Measurements from ENCODE around the gene ROR2.
"Not testable (repeated sequence)": the region's sequence is repeated elsewhere in the genome, so short reads cannot be mapped to it uniquely, and the experiment has no call there.

ROR2 gene

DNA sequence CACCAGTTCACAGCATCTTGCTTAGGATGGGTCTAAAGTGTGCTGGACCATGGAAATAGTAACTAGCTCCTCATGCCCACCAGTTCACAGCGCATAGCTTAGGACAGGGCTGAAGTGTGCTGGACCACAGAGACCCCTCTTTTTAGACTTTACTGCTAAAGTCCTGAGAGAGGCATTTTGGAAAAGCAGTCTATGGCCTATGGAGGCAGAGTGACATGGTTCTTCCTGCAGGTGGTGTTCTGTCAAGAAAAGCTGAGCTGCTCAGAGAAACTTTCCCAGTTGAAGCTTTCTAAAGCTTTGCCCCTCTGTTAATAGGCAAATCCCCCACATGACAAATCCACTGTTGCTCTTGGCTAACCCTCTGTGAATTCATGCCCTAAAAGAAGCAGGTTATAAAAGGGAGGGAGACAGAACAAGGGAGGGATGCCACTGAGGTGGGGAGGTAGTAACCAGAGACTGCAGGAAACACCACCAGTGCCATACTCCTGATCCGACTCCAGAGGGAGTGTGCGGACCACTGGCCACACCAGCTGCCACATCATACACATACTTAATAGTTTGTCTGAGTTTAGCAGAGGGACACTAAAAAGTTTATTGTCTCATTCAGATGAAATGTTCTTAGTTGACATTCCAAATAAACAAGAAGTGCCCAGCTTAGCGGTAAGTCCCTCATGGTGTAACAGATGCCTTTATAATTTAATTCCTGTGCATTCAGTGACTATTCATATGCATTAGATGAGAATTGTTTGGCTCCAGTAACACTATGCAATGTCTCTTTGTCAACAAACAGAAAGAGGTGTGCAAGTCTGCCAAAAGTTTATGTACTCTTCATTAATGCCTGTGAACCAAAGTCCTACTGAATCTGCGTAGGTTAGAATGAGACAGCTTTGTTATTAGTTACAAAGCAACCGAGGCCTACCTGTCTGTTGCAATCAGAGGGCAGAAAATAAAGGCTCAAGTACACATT, 290.2 kb downstream of the ROR2 start:
- DNase-seq: no peak

DNA sequence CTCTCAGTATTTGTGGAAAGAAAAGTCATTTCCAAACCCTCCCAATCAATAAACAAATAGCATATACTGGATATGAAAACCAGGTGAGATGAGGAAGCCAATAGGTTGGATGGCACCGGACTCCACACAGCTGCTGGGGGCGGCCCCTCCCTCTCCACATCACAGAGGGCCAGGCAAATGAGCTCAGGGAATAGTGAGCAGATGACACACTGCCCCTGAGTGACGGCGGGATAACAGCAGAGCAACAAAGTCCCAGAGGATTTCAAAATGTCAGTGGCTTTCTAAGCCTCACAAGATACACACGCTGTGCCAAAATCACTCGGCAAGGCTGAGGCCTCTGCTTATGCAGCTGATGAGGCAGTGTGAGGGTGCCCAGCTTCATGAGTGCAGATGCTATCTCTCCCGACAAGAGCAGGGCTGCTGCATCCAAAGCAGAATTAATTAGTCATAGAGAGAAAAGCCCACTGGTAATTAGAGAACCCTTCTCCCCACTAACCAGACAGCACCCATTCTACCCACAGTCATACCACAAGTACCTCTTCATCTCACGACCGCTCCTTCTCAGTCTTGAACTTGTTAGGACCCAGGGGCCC, 291.4 kb downstream of the ROR2 start:
- no peak for DNase-seq

DNA sequence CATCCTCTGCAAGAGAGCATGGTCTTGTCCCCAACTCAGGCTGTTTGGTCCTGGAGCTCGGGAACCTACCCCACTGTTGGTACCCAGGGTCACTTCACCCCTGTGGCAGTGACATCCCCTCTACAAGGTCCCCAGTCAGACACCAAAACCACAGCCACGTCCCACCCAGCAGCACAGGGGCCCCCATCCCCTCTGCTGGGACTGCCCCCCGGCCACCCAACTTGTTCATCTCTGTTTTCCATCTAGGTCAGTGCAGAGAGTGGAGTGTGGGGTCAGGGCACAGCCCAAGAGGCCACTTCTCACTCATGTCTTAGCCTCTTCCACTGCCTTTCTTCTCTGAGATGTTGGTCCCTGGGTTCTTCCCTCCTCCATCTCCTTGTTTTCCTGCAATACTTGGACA, 292.5 kb downstream of the ROR2 start:
- DNase-seq: no peak

DNA sequence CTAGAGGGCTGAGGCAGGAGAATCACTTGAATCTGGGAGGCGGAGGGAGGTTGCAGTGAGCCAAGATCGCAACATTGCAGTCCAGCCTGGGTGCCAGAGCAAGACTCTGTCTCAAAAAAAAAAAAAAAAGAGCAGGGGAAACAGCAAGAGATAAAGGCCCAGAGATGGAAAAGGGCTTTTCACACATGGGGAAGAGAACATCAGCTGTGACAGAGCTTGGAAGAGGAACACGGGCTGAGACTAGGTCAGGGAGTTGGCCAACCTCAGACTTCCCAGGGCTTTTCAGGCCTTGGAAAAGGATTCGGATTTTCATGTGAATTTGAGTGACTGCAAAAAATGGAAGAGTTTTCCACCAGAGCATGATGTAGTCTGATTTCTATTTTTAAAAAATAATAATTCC, 294.4 kb downstream of the ROR2 start:
- DNase-seq: no peak

DNA sequence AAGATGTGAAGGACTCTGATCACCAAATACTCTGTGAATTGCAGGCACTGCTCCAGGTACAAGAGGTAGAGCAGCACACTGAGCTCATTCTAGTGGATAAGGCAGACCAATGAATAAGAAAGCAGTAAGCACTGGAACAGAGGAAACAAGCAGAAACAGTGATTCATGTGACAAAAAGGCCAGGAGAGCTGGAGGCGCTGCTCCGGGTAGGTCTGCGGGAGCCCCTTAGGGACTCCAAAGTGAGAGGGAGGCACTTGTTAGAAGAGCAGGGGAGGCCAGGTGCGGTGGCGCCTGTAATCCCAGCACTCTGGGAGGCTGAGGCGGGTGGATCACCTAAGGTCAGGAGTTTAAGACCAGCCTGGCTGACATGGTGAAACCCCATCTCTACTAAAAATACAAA, 294.8 kb downstream of the ROR2 start:
- no peak for DNase-seq

DNA sequence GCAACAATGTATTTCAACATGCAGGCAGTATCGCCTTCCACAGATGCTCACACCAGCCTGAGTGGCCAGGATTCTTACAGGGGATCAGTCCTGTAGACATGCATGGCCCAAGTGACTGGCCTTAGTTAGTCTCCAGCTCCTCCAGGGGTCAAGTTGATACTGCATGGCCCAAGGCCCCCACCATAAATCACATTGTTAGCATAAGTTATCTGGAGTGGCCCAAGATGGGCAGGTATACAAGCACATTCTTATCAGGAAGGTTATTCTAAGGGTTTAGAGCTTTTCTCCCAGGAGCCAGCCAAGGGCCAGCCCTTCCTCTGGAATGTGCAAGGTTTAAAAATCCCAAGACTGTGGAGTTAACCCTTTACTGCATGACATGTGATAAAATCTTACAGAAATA, 295.5 kb downstream of the ROR2 start:
- DNase-seq: no peak

DNA sequence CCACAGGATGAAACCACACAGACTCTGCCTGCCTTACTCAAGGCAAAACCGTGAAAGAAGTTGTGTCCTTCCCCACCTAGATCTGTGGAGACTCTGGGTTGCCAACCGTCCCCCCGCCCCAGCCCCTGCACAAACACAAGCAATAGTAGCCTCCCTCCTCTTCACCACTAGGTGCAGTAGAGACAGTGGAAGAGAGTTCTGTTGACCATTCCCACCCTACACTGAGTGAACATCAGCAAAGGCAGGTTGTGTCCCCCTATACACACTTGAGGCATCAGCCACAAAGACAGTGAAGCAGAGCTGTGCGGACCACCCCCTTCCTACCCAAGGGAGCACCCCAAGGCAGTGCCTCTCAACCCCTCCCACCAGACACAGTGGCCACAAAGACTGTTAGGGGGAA, 302.7 kb downstream of the ROR2 start:
- DNase-seq: no peak

DNA sequence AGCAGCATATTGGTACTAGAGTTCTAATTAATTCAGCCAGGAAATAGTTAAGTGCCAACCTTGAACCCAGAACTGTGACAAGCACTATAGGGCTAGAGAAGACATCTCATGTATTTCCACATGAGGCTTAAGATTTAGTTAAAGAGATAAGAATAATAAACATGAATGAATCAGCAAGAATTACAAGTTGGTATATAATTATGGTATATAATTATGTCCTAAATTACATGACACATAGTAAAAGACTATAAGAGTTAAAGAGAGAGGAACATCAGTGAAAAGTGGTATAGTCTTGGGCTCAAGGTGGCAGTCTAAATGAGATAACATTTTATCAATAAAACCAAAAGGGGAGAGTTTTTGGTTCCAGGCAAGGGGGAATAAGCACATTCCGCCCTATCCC, 303.3 kb downstream of the ROR2 start:
- no peak for DNase-seq

DNA sequence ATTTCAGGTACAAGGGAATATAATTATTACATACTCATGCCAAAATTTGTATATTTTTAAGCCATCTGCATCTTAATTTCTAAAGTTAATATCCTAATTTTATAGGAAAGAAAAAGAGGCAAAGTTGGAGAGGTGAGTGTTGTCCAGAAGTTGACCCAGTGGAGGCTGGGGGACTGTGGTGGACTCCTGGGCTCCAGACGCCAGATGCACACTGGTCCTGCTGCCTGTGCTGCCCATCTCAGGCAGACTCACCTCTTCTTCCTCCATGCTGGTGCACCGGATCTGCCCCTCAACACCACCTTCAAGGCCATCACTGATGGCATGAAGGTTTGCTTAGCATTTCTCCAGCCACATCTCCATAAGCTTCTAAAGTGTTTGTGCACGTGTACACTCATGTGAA, 305.6 kb downstream of the ROR2 start:
- DNase-seq: no peak

DNA sequence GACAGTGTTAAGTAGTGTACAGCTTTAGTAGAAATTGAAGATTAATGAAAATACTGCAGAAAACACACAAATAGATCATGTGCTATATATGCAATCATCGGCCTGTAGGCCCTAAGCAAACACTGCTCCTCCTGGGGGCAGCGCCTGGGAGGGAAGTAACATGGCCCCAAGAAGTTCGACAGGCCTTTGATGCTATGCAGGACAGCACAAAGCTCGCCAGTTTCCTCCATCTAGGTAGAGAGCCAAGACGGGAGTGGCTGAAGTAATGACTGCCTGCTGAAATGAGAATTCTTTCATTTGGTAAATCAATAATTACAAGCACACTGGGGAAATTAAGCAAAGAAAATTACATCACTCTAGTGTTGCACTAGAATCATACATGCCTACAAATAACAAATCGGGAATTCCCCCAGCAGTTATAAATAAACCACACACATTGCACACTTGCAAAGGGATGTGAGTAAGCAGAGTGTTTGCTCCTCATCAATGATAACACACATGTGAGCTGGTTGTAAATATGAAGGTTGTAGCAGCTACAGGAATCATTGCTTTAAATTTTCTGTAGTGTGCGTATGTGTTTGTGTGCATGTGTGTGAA, 306.4 kb downstream of the ROR2 start:
- DNase-seq: no peak

DNA sequence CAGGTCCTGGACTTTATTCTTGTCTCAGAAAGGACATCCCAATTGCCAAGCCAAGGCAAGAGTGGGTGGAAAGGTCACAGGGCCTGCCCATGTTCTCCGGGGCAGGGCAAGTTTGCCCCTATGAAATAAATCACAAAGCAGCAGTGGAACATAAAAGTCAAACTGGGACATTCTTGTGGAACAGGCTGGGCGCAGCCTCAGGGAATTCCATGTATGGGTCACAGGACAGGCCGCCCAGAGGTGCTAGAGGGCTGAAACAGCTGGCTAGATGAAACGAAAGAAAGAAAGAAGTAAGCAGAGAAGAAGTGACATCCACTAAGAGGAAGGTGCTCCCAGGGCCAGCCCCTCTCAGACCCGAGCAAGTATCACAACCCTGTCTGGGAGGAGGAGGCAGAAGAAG, 307.3 kb downstream of the ROR2 start:
- no peak for DNase-seq

DNA sequence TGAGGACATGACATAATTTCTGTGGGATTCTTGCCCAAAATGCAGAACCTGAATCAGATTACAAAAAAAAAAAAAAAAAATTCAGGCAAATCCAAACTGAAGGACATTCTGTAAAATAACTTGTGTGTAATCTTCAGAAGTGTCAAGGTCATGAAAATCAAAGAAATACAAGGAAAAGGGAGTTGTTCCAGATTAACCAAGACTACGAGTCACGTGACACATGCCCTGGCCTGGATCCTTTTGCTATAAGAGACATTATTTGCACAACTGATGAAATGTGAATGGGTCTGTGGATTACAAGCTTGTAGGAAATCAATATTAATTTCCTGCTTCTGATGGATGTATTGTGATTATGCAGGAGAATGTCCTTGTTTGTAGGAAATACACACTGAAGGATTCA, 309.6 kb downstream of the ROR2 start:
- no peak for DNase-seq

DNA sequence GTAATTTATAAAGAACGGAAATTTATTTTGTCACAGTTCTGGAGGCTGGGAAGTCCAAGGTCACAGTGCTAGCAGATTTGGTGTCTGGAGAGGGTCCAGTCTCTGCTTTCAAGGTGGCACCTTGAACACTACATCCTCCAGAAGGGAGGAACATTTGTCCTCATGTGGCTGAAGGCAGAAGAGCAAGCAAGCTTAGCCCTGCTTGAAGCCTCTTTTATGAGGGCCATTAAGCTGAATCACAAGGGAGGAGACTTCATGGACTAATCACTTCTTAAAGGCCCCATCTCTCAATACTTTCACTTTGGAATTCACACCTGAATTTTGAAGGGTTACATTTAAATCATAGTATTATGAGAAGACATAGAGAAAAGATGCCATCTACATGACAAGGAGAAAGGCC, 311.0 kb downstream of the ROR2 start:
- DNase-seq: no peak

DNA sequence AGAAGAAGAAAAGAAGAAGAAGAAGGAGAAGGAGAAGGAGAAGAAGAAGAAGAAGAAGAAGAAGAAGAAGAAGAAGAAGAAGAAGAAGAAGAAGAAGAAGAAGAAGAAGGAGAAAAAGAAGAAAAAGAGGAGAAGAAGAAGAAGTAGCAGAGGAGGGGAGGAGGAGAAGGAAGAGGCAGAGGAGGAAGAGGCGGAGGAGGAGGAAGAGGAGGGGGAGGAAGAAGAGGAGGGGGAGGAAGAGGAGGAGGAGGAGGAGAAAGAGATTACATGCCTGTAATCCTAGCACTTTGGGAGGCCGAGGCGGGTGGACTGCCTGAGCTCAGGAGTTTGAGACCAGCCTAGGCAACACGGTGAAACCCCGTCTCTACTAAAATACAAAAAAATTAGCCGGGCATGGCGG, 315.2 kb downstream of the ROR2 start:
- DNase-seq: not testable (repeated sequence)

DNA sequence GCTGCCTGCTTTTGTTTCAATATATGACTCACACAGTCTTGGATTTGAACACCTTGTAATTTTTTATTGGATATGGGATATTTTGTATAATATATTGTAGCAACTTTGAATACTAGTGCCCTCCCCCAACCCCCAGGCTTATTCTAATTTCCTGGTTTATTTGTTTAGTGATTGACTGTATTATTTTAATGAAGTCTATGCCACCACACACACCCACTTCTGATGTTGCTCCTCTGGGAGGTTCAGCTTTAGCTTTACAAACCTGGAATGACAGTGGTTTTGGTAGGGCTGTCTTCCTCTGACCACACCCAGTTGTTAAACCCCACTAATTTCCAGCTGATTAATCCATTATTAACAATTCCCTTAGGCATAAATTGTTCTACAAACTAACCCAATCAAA, 320.3 kb downstream of the ROR2 start:
- DNase-seq: no peak

DNA sequence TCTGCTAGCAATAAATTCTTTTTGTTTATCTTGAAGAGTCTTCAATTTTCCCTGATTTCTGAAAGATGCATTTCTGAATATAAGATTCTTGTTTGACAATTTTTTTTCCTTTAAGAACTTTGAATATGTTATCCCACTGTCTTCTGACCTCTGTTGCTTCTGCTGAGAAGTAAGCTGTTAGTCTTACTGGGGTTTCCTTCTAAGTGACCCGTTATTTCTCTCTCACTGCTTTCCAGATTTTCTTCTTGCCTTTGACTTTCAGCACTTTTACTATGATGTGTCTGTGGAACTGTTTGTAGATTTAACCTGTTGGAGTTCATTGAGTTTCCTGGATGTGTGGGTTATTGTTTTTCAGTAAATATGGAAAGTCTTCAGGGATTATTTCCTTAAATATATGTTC, 321.1 kb downstream of the ROR2 start:
- no peak for DNase-seq

DNA sequence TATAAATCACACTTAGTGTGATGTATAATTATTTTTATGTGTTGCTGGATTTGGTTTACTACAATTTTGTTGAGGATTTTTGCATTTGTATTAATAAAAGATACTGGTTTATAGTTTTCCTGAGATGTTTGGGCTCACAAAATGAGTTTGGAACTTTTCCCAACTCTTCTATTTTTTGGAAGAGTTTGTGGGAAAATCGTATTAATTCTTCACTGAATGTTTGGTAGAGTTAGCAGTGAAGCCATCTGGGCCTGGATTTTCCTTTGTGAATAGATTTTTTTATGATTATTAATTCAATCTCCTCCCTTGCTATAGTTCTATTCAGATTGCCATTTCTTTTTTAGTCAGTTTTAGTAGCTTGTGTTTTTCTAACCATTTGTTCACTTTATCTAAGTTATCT, 324.7 kb downstream of the ROR2 start:
- DNase-seq: no peak

DNA sequence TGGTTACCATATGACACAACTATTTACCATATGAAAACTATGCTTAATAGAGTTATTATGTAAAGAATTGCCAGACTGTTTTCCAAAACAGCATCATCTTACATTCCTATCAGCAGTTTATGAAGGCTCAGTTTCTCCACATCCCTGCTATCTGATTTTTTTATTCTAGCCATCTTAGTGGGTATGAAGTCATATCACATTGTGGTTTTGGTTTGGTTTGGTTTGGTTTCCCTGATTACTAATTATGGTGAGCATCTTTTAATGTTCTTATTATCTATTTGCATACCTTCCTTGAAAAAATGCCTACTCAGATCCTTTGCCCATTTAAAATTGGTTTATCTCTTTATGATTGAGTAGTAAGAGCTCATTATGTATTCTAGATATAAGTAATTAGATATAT, 327.0 kb downstream of the ROR2 start:
- no peak for DNase-seq

DNA sequence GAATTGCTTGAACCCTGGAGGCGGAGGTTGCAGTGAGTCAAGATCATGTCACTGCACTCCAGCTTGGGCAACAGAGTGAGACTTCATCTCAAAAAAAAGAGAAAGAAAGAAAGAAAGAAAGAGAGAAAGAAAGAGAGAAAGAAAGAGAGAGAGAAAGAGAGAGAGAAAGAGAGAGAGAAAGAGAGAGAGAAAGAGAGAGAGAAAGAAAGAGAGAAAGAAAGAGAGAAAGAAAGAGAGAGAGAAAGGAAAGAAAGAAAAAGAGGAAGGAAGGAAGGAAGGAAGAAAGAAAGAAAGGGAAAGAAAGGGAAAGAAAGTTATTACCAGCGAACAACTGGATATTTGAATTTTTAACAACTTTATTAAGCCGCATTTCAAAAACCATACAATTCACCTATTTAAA, 327.9 kb downstream of the ROR2 start:
- not testable (repeated sequence) for DNase-seq

DNA sequence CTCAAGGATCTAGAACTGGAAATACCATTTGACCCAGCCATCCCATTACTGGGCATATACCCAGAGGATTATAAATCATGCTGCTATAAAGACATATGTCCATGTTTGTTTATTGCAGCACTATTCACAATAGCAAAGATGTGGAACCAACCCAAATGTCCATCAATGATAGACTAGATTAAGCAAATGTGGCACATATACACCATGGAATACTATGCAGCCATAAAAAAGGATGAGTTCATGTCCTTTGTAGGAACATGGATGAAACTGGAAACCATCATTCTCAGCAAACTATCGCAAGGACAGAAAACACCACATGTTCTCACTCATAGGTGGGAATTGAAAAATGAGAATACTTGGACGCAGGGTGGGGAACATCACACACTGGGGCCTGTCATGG, 336.0 kb downstream of the ROR2 start:
- not testable (repeated sequence) for DNase-seq

DNA sequence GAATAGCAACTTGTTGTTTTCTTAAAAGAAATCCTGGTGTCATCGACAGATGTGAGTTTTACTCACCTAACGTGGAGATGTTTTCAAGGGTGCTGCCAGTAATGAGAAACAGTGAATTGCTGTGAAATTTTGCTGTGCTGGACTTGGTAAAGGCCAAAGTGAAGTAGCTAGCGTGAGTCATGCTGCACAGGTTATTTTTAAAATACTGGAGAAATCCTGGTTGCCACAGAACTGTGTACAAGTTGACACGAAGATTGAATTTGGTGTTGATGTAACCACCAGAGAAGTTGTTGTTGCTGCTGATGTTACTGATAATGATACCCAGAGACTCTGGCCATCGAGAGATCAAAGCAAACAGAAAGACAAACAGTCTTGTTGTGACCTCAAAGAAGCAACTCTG, 338.4 kb downstream of the ROR2 start:
- DNase-seq: no peak

DNA sequence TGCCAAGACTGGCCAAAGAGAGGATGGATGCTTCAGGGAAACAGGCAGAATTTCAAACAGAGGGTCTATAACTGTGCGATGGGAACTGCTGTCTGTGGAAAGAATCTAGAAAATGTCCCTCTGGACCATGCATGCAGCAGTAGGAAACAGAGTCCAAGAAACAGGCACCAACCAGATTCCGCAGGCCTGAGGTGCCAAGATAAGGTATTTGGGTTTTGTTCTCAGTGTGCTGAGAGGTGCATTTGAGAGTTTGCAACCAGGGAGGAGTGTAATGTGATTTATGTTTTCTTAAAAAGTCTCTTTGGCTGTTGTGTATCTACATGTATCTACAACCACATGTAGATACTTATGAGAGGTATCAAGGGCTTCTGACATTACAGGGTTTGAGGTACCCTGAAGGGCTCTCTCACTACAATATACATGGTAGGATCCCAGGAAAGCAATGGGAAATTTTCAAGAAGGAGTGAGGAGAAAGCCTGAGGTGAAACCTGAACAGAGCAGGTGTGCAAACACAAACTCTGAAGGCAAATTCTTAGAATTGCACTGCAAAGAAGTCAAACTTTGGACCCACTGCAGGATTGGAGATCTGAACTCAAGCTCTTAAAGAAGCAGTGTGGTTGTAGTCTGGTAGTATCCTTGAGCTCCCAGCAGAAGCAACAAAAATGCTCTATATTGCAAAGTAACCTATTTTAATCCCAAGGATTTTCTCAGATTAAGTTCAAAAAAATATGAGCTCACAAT, 343.6 kb downstream of the ROR2 start:
- DNase-seq: no peak

DNA sequence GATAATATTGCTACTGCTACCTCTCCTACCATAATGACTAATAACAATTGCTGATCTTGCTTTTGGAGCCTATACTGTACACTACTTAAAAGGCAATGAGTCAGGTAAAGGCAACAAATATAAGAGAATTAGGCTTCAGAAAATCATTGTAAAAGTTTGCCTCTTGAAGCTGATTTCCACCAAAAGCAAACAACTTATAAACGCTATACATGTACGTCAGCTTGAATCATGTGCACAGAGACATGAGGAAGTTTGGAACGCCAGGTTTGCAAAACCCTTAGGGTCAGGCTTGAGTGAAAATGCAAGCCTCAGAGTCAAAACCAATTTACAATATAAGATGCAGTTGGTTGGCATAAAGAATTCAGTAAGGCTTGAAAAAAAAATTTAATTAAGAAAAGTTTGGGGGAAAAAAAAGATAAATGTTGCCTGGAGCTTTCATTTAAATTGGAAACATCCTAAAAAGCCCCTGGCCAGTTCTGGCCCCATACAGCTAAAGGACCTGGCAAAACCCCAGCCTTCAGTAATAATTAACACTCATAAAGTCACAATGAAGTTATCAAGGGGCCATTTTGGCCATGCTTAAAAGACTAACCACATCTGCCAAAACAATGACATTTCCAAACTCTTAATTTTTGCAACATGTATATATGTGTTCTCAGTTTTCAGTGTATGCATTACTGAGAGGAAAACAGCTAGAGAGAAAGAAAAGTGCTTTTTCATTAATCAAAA, 345.4 kb downstream of the ROR2 start:
- DNase-seq: no peak
